Esophagus squamous epithelium (tissue), 4 donors: ENCODE results near the gene TGFBR3.

ENCODE experiments used
- CTCF ChIP-seq, 6 experiments: fragments of 450-650 bp in 4 of 6; fragments of 200-600 bp in 2 of 6; sonication (generic) in 2 of 6; IDR thresholded peaks; one replicate each; pipeline ENCODE4 v1.5.1; 2016 to 2019; ENCODE audit warnings: antibody characterized with exemption in 6 of 6, mild to moderate bottlenecking in 4 of 6, moderate library complexity in 4 of 6
- POLR2A ChIP-seq, 4 donors: fragments of 450-650 bp; IDR thresholded peaks; one replicate each; pipeline ENCODE4 v1.6.1; 2017; ENCODE audit warnings: antibody characterized with exemption in 4 of 4, mild to moderate bottlenecking in 4 of 4, moderate library complexity in 3 of 4

DNA sequence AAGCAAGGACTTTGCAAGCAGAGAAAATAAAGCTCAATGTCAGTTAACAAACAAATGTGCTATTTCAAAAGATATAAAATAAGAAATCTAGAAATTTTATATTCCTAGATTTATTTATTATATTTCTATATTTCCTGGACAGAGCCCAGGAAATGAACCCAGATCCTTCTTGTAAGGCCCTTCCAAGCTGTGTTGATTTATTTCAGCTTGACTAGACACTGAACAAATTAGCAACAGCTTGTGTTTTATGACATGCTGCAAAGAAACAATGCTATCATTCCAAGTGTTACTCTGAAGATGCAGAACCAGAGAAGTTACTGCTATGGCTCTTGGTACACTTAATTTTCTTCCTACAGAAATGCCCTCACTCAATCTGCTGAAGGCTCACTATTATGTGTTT is 6.2 kb downstream of the TGFBR3 start:
- TF ChIP-seq CTCF (IDR thresholded peaks at IDR 0.05) = no peak
- no peak for TF ChIP-seq POLR2A (IDR thresholded peaks at IDR 0.05)
